Ishikawa (cell line): ENCODE data around the gene KMO.

Experiments
- CEBPB ChIP-seq: IDR thresholded peaks from 2 replicates; pipeline ENCODE4 v1.6.1; 2012
- CREB1 ChIP-seq: IDR thresholded peaks from 2 replicates; pipeline ENCODE4 v1.6.1; 2012; ENCODE audit warnings: low read depth
- EGR1 ChIP-seq: IDR thresholded peaks from 2 replicates; pipeline ENCODE4 v1.6.1; 2012
- EP300 ChIP-seq: IDR thresholded peaks from 2 replicates; pipeline ENCODE4 v1.6.1; 2012; ENCODE audit warnings: borderline replicate concordance
- FOXM1 ChIP-seq: IDR thresholded peaks from 2 replicates; pipeline ENCODE4 v1.6.1; 2012; ENCODE audit warnings: low read depth, borderline replicate concordance
- MAX ChIP-seq: IDR thresholded peaks from 2 replicates; pipeline ENCODE4 v1.6.1; 2012
- NFIC ChIP-seq: IDR thresholded peaks from 2 replicates; pipeline ENCODE4 v1.6.1; 2012
- RAD21 ChIP-seq: IDR thresholded peaks from 2 replicates; pipeline ENCODE4 v1.6.1; 2012; ENCODE audit warnings: low read depth
- TAF1 ChIP-seq: IDR thresholded peaks from 2 replicates; pipeline ENCODE4 v1.6.1; 2012; ENCODE audit warnings: low read depth, mild to moderate bottlenecking
- TCF12 ChIP-seq: IDR thresholded peaks from 2 replicates; pipeline ENCODE4 v1.6.1; 2012; ENCODE audit warnings: low read depth
- TEAD4 ChIP-seq: IDR thresholded peaks from 2 replicates; pipeline ENCODE4 v1.6.1; 2012
- USF1 ChIP-seq: IDR thresholded peaks from 2 replicates; pipeline ENCODE4 v1.6.1; 2012
- YY1 ChIP-seq: IDR thresholded peaks from 2 replicates; pipeline ENCODE4 v1.6.1; 2012; ENCODE audit warnings: low read depth
- ZBTB7A ChIP-seq: IDR thresholded peaks from 2 replicates; pipeline ENCODE4 v1.6.1; 2012; ENCODE audit warnings: low read depth
- TF ChIP-seq, protein P1 (sequence below): IDR thresholded peaks from 2 replicates; pipeline ENCODE4 v1.6.1; 2012; ENCODE audit warnings: low read depth, mild to moderate bottlenecking

KMO gene

DNA sequence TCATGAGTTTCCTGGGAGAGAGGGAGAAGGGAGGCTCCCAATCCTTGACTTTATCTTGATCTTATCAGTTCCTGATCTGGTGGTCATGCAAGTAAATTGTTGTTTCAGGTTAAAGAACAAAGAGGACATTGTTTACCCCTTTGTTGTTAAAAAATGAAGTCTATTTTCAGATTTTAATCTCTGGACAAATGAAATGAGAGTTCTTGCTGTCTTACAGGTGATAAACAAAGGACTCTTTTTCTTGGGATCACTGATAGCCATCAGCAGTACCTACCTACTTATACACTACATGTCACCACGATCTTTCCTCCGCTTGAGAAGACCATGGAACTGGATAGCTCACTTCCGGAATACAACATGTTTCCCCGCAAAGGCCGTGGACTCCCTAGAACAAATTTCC lies 59.6 kb downstream of the KMO start:
- TF ChIP-seq RAD21 (no peak), EGR1 (no peak), TCF12 (no peak), USF1 (no peak), CEBPB (no peak), MAX (no peak), ZBTB7A (no peak), TAF1 (no peak), EP300 (no peak), FOXM1 (no peak), TEAD4 (no peak), YY1 (no peak), CREB1 (no peak), NFIC (no peak)
- TF ChIP-seq, protein P1, sequence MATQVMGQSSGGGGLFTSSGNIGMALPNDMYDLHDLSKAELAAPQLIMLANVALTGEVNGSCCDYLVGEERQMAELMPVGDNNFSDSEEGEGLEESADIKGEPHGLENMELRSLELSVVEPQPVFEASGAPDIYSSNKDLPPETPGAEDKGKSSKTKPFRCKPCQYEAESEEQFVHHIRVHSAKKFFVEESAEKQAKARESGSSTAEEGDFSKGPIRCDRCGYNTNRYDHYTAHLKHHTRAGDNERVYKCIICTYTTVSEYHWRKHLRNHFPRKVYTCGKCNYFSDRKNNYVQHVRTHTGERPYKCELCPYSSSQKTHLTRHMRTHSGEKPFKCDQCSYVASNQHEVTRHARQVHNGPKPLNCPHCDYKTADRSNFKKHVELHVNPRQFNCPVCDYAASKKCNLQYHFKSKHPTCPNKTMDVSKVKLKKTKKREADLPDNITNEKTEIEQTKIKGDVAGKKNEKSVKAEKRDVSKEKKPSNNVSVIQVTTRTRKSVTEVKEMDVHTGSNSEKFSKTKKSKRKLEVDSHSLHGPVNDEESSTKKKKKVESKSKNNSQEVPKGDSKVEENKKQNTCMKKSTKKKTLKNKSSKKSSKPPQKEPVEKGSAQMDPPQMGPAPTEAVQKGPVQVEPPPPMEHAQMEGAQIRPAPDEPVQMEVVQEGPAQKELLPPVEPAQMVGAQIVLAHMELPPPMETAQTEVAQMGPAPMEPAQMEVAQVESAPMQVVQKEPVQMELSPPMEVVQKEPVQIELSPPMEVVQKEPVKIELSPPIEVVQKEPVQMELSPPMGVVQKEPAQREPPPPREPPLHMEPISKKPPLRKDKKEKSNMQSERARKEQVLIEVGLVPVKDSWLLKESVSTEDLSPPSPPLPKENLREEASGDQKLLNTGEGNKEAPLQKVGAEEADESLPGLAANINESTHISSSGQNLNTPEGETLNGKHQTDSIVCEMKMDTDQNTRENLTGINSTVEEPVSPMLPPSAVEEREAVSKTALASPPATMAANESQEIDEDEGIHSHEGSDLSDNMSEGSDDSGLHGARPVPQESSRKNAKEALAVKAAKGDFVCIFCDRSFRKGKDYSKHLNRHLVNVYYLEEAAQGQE = no peak

- TF ChIP-seq EP300 (no peak), FOXM1 (no peak), TAF1 (no peak), YY1 (no peak), USF1 (no peak), ZBTB7A (no peak), EGR1 (no peak), TEAD4 (no peak)
Observed at GRCh38 chr1:241592273-241592958, 60.2 kb downstream of the KMO start.

- TF ChIP-seq NFIC = no peak
- TF ChIP-seq EGR1 = no peak
- TF ChIP-seq, protein P1 = no peak
- TF ChIP-seq RAD21 = no peak
- TF ChIP-seq ZBTB7A = no peak
- TF ChIP-seq TCF12 = no peak
Observed at GRCh38 chr1:241593186-241593585, 61.0 kb downstream of the KMO start.

GRCh38 chr1:241596633-241597032 lies 64.5 kb downstream of the KMO start:
- no peak for TF ChIP-seq EGR1
- TF ChIP-seq CEBPB = no peak
- no peak for TF ChIP-seq RAD21
- TF ChIP-seq, protein P1 = no peak
- no peak for TF ChIP-seq CREB1
- no peak for TF ChIP-seq ZBTB7A
- no peak for TF ChIP-seq NFIC
- TF ChIP-seq TEAD4 = no peak
- TF ChIP-seq TAF1 = no peak
- TF ChIP-seq TCF12 = no peak
- no peak for TF ChIP-seq EP300
- TF ChIP-seq USF1 = no peak
- TF ChIP-seq MAX = no peak
- no peak for TF ChIP-seq FOXM1
- TF ChIP-seq YY1 = no peak
